ENCODE data around the gene ABR.

DNA sequence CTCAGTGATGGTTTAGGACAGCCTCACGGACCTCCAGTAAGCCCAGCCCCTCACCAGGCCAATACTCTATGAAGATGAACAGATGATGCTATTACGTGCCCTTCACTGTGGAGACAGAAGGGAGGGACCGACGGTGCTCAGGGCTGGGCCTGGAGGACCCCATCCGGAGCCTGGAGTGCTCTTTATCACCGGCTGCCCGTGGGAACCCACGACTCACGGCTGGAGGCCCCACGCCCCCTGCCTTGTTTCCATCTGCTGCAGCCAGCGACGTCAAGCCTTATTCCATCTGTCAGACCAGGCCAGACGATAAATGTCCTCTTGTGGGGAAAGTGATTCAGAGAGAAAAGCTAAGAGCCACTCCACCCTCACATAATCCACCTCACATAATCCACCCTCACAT, 186.8 kb downstream of the ABR start:
- TF ChIP-seq, protein P1, sequence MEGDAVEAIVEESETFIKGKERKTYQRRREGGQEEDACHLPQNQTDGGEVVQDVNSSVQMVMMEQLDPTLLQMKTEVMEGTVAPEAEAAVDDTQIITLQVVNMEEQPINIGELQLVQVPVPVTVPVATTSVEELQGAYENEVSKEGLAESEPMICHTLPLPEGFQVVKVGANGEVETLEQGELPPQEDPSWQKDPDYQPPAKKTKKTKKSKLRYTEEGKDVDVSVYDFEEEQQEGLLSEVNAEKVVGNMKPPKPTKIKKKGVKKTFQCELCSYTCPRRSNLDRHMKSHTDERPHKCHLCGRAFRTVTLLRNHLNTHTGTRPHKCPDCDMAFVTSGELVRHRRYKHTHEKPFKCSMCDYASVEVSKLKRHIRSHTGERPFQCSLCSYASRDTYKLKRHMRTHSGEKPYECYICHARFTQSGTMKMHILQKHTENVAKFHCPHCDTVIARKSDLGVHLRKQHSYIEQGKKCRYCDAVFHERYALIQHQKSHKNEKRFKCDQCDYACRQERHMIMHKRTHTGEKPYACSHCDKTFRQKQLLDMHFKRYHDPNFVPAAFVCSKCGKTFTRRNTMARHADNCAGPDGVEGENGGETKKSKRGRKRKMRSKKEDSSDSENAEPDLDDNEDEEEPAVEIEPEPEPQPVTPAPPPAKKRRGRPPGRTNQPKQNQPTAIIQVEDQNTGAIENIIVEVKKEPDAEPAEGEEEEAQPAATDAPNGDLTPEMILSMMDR (IDR thresholded peaks at IDR 0.05; ENCODE audit: low read depth, low read length): no peak
- no peak for TF ChIP-seq POLR2A (IDR thresholded peaks at IDR 0.05; ENCODE audit: extremely low read depth, insufficient read length)
- no peak for TF ChIP-seq MYC (IDR thresholded peaks at IDR 0.05; ENCODE audit: low read depth, low read length)

Data from NB4 (cell line).